Neural cell (in vitro differentiated cells): ENCODE data around the gene MYBBP1A.

Source experiments
- EP300 ChIP-seq: fragments of 450-650 bp; conservative IDR thresholded peaks from 2 replicates; pipeline ENCODE4 v1.6.1; 2014; ENCODE audit warnings: antibody characterized with exemption, mild to moderate bottlenecking, moderate library complexity; ENCODE audit not compliant: poor library complexity, severe bottlenecking
- EZH2 ChIP-seq: fragments of 200-600, 300-800 bp; shearing (Covaris generic), sonication (generic); IDR thresholded peaks from 2 replicates; pipeline ENCODE4 v1.6.1; 2014; ENCODE audit warnings: antibody characterized with exemption, low read length, borderline replicate concordance, mild to moderate bottlenecking; ENCODE audit not compliant: insufficient read depth, poor library complexity, severe bottlenecking
- MXI1 ChIP-seq: fragments of 450-650 bp; conservative IDR thresholded peaks from 2 replicates; pipeline ENCODE4 v1.6.1; 2014; ENCODE audit warnings: antibody characterized with exemption, mild to moderate bottlenecking; ENCODE audit not compliant: poor library complexity, severe bottlenecking
- RAD21 ChIP-seq: fragments of 450-650 bp; conservative IDR thresholded peaks from 2 replicates; pipeline ENCODE4 v1.6.1; 2014; ENCODE audit warnings: antibody characterized with exemption, mild to moderate bottlenecking, moderate library complexity
- TAF1 ChIP-seq: IDR thresholded peaks from 2 replicates; pipeline ENCODE4 v1.6.1; 2012; ENCODE audit warnings: low read depth
- TF ChIP-seq, protein P1 (sequence below): fragments of 450-650 bp; IDR thresholded peaks from 2 replicates; pipeline ENCODE4 v1.5.1; 2014; ENCODE audit warnings: antibody characterized with exemption, mild to moderate bottlenecking, moderate library complexity; ENCODE audit not compliant: poor library complexity, severe bottlenecking

DNA sequence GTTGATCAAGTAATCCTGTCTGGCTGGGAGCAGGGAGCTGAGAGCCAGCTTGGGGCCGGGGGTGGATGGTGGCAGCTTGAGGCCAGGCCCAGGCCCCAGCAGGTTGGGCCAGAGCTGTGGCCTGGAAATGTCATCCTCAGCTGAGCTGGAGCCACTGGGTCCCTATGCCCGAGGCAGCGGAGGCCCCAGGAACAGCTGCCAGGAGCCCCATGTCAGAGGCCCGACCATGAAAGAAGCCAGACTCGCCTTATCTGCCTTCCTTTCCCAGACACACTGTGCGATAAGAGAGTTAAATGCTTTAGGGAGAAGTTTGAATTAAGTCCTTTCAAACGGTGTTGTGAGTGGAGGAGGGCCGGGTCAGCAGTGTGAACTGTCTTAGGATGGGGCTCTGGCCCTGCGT, 32.6 kb upstream of the MYBBP1A start:
- TF ChIP-seq RAD21: no peak
- TF ChIP-seq, protein P1, sequence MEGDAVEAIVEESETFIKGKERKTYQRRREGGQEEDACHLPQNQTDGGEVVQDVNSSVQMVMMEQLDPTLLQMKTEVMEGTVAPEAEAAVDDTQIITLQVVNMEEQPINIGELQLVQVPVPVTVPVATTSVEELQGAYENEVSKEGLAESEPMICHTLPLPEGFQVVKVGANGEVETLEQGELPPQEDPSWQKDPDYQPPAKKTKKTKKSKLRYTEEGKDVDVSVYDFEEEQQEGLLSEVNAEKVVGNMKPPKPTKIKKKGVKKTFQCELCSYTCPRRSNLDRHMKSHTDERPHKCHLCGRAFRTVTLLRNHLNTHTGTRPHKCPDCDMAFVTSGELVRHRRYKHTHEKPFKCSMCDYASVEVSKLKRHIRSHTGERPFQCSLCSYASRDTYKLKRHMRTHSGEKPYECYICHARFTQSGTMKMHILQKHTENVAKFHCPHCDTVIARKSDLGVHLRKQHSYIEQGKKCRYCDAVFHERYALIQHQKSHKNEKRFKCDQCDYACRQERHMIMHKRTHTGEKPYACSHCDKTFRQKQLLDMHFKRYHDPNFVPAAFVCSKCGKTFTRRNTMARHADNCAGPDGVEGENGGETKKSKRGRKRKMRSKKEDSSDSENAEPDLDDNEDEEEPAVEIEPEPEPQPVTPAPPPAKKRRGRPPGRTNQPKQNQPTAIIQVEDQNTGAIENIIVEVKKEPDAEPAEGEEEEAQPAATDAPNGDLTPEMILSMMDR: no peak
- TF ChIP-seq MXI1: no peak
- TF ChIP-seq EP300: no peak
- TF ChIP-seq EZH2: no peak
- TF ChIP-seq TAF1: no peak
